GM18511 (cell line): Measurements from ENCODE around the gene ORM2.
"Not testable (repeated sequence)": the region's sequence is repeated elsewhere in the genome, so short reads cannot be mapped to it uniquely, and the experiment has no call there.

Experiments used
- ATAC-seq: cut with Tn5 transposase; IDR thresholded peaks from one replicate; pipeline ENCODE4 v1.9.1; 2021; ENCODE audit warnings: mild to moderate bottlenecking, moderate library complexity; ENCODE audit not compliant: unreplicated experiment

The ORM2 gene

GRCh38 chr9:114313186-114313585 is 16.5 kb upstream of the ORM2 start:
- ATAC-seq, result no peak

GRCh38 chr9:114314256-114314867 is 15.3 kb upstream of the ORM2 start:
- ATAC-seq, result no peak

- ATAC-seq, result no peak
Measured at GRCh38 chr9:114314881-114315722, 14.6 kb upstream of the ORM2 start.

GRCh38 chr9:114315723-114316363 is 13.8 kb upstream of the ORM2 start:
- ATAC-seq, result no peak

GRCh38 chr9:114316605-114317230 is 13.0 kb upstream of the ORM2 start:
- no peak for ATAC-seq

- no peak for ATAC-seq
Measured at GRCh38 chr9:114317665-114318357, 11.9 kb upstream of the ORM2 start.

- no peak for ATAC-seq
Measured at GRCh38 chr9:114318416-114318815, 11.3 kb upstream of the ORM2 start.

- no peak for ATAC-seq
Measured at GRCh38 chr9:114319147-114319546, 10.5 kb upstream of the ORM2 start.

- ATAC-seq, result not testable (repeated sequence)
Measured at GRCh38 chr9:114320710-114321109, 9.0 kb upstream of the ORM2 start.

- no peak for ATAC-seq
Measured at GRCh38 chr9:114321759-114322158, 7.9 kb upstream of the ORM2 start.

- ATAC-seq, result not testable (repeated sequence)
Measured at GRCh38 chr9:114322160-114322818, 7.4 kb upstream of the ORM2 start.

- ATAC-seq, result not testable (repeated sequence)
Measured at GRCh38 chr9:114322831-114323531, 6.7 kb upstream of the ORM2 start, which contains the start of gene ORM1. ORM1 (plus strand) TSS chr9:114323098; CDS start chr9:114323134, 36 bp downstream.

GRCh38 chr9:114323849-114324248 is 5.8 kb upstream of the ORM2 start:
- ATAC-seq, result not testable (repeated sequence)

- no peak for ATAC-seq
Measured at GRCh38 chr9:114324492-114324891, 5.2 kb upstream of the ORM2 start.

GRCh38 chr9:114324965-114325364 is 4.7 kb upstream of the ORM2 start:
- ATAC-seq, result not testable (repeated sequence)

GRCh38 chr9:114325684-114326254 is 3.9 kb upstream of the ORM2 start:
- ATAC-seq, result not testable (repeated sequence)

- ATAC-seq, result no peak
Measured at GRCh38 chr9:114327749-114328148, 1.9 kb upstream of the ORM2 start.

GRCh38 chr9:114328357-114328820 is 1.3 kb upstream of the ORM2 start:
- not testable (repeated sequence) for ATAC-seq
